Heart left ventricle (tissue), 13 donors: ENCODE measurements around the gene ITGA3.

ENCODE experiments used
- CTCF ChIP-seq, 12 donors: fragments of 200-600 bp; sonication (generic) in 4 of 12; IDR thresholded peaks; one replicate each; pipeline versions ENCODE4 v1.5.0 to v1.8.0; 2018 to 2022; ENCODE audit warnings: antibody characterized with exemption in 12 of 12, mild to moderate bottlenecking in 5 of 12
- POLR2A ChIP-seq, 2 donors: fragments of 450-650 bp; IDR thresholded peaks; one replicate each; pipeline ENCODE4 v1.6.1; 2017; ENCODE audit warnings: antibody characterized with exemption in 2 of 2, mild to moderate bottlenecking in 2 of 2, moderate library complexity in 2 of 2
- donor health status: ischemic (EF 13 %, LVEDD 7.1; RV severe dilation, severe dysfunction).
- donor health status: DM: no; HTN: yes; CAD: no.
- donor health status: DM: no; HTN: no; CAD: no.
- donor health status: ischemic (EF 25% LVEDD 6.9; RV normal size, moderate dysfunction).
- donor health status: ischemic (EF 25% LVEDD 5.7; RV mildly dilated, moderate dysfunction).
- donor health status: ischemic (EF 35%, LVEDD 5.7; RV mildly dilated, moderate dysfunction).
- donor health status: nonischemic (EF 11% LVEDD 7.7; RV severe dilation, severe dysfunction).
- donor health status: DM: yes; HTN: yes; CAD: no.
- donor health status: PGD.
- donor health status: ischemic (EF 29% LVEDD 5.4; RV normal size, mild dysfunction).
- donor health status: nonischemic (EF 23%, LVEDD 6.1; RV moderate dilation, normal function).

DNA sequence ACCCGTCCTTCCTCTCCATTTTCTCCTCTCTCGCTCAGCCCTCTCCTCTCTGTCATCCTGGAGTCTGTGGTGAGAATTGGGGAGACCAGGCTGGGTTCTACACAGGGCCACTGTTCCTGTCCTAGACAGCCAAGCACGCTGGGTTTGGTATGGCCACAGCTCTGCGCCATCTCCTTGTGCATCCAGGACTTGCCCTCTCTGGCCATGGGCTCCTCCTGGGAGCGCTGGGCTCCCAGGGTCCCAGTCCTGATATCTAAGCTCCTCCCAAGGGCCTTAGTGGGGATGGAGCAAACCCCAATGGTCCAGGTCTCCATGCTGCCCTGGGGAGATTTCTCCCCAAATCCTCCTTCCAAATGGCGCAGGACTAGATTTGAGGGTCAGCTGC is 27.2 kb upstream of the ITGA3 start:
- no peak for TF ChIP-seq POLR2A (IDR thresholded peaks at IDR 0.05)
- TF ChIP-seq CTCF (IDR thresholded peaks at IDR 0.05) = no peak
